Stimulated activated CD8-positive, alpha-beta memory T cell treated with anti-CD3 and anti-CD28 coated beads, Interleukin-4, amount 100 ng/mL, for 4 hours (primary cell): ENCODE results near the gene SPATS2.
"Not testable (repeated sequence)": the region's sequence is repeated elsewhere in the genome, so short reads cannot be mapped to it uniquely, and the experiment has no call there.

Source experiments
- DNase-seq, 2 donors: peaks; one replicate each; pipeline ENCODE4 v3.0.0-alpha.2; 2020; ENCODE audit warnings: low read depth in 2 of 2, low spot score in 1 of 2

Gene SPATS2

GRCh38 chr12:49349266-49349665 lies 18.0 kb upstream of the SPATS2 start:
- DNase-seq, result no peak

- no peak for DNase-seq
Measured at GRCh38 chr12:49352351-49352750, 14.9 kb upstream of the SPATS2 start.

GRCh38 chr12:49355913-49356312 lies 11.3 kb upstream of the SPATS2 start:
- no peak for DNase-seq

GRCh38 chr12:49357103-49357678 lies 10.1 kb upstream of the SPATS2 start:
- no peak for DNase-seq

DNA sequence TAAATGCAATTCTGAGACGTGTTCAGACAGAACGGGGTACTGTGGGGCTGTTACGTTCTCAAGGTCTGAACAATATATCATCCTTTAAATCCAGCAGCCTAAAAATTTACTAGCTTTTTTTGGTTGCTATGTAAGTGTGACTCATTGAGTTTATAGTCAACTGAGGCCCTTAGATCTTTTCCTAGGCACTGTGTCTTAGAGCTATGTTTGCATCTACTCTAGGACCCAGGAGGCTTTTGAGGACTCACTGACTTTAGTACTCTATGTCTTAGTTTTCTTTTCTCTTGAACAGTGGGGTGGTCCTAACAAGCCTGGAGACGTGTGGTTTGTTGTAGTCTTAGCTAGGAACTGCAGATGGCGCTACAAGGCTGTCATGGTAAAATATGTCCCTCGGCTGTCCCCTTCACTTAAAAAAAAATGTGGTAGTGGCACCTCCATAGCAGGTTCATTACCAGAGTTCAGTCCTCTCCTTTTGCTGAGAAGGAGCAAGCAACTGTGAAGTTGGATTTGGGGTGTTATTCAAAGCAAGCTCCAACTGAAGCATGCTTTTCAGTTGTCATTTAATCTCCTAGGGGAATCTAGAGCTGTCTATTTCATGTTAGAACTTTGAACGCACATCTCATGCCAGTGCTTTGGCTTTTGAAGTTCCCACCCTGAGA lies 8.7 kb upstream of the SPATS2 start:
- DNase-seq, result peak in 1 of 2 donors; percentile 14

GRCh38 chr12:49359671-49360070 lies 7.6 kb upstream of the SPATS2 start:
- no peak for DNase-seq

DNA sequence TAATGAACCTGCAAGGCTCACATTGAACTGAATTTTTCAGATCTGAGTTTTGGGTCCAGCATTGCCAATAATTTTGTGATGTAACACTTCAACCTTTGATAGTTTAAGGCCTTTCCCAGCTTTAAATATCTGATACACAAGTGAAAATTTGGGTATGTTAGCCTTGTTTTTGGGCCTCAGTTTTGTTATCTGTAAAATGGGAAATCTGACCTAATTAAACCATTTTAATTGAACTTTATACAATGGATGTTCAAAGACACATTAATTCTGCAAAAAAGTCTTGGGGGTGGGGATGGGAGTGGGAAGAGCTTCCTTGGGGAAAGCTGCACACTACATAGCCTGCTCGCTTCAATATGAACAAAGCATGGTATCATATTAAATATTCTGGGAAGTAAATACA lies 5.2 kb upstream of the SPATS2 start:
- DNase-seq, result no peak

DNA sequence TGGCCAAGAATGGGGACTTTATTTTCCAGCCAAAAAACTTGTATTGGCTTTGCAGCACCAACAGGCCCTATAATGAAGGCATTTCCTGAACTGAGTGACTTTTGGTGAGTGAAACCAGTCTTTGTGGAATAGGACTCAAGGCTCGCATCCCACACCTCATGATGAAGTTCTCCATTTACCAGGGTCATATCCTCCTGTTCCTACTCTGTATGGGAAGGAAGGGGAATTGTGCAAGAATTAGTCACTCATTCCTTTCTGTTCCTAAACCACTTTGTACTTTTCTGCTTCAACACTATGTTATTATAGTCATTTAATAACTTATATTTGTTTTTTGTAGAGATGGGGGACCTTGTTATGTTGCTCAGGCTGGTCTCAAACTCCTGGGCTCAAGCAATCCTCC lies 2.3 kb upstream of the SPATS2 start:
- no peak for DNase-seq

- no peak for DNase-seq
Measured at GRCh38 chr12:49365542-49365941, 1.7 kb upstream of the SPATS2 start.

- DNase-seq, result no peak
Measured at GRCh38 chr12:49366096-49366651, 1.1 kb upstream of the SPATS2 start.

GRCh38 chr12:49366652-49367380 lies 446 bp upstream of the SPATS2 start:
- DNase-seq, result peak; percentile 63 to 64

DNA sequence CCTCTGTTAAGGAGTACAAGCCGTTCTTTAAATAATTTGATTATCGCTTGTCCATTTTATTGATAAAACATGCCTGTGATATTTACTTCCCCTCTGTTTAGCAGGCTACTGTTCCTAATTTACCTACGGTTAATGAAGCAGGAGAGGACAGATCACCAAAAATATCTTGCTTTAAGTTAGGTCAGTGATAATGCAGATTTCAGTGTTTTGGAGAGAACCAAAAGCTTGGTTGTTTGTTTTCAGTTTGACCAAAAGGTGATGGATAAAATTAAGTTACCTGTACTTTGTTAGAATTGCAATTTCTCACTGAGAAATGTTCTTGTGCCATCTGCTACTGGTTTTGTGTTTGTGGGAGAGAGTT lies 958 bp downstream of the SPATS2 start:
- DNase-seq, result no peak

- DNase-seq, result no peak
Measured at GRCh38 chr12:49369411-49370145, 2.3 kb downstream of the SPATS2 start.

- DNase-seq, result no peak
Measured at GRCh38 chr12:49370539-49370938, 3.3 kb downstream of the SPATS2 start.

DNA sequence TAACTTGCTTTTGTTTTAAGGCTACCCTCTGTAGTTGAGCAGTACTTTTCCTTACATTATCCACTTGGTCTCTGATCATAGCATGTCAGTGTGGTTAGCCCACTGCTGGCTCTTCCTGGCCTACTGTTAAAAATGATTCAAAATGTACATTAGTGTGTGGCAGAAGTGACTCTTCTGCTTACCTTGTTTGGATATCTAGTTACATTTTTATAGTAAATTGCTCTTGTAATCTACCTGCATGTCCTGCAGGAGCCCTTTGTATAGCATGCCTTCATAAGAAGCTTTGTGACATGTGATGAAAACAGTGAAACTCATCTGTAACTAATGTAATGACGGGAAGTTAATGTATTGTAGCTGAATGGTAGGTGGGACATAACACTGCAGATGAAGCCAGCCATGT lies 8.1 kb downstream of the SPATS2 start:
- no peak for DNase-seq

- no peak for DNase-seq
Measured at GRCh38 chr12:49377386-49377785, 10.1 kb downstream of the SPATS2 start.

DNA sequence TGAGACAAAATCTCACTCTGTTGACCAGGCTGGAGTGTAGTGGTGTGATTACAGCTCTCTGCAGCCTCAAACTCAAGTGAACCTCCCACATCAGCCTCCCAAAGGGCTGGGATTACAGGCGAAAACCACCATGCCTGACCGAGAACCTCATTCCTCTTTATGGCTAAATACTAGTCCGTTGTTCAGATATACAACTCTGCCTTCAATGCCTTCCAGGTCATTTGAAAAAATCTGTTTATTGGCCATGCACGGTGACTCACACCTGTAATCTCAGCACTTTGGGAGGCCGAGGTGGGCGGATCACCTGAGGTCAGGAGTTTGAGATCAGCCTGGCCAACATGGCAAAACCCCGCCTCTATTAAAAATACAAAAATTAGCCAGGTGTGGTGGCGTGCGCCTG lies 12.9 kb downstream of the SPATS2 start:
- DNase-seq, result not testable (repeated sequence)

DNA sequence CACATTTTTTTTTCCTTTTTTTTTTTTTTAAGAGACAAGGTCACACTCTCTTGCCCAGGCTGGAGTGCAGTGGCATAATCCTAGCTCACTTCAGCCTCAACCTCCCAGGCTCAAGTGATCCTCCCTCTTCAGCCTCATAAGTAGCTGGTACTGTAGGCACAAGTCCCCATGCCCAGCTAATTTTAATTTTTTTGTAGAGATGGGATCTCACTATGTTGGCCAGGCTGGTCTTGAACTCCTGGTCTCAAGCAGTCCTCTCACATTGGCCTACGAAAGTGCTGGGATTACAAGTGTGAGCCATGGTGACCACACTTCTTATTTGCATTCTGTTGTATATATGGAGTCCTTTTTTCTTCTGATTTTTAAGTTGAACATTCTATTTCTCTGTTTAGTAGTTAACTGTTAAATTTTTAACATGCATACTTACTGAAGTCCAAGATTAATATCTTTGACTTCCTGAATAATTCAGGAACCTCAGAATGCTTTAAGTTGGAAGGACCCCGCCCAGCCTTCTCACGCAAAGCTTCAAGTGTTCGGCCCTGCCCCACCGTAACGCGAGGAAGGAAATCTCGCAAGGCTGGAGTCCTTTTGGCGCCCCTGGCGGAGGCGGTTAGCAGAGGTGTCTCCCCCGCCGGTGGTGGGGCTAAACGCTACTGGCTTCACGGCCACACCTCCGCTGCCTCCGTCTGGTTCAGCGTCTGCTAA lies 21.6 kb downstream of the SPATS2 start:
- DNase-seq, result peak; percentile 14 to 46

DNA sequence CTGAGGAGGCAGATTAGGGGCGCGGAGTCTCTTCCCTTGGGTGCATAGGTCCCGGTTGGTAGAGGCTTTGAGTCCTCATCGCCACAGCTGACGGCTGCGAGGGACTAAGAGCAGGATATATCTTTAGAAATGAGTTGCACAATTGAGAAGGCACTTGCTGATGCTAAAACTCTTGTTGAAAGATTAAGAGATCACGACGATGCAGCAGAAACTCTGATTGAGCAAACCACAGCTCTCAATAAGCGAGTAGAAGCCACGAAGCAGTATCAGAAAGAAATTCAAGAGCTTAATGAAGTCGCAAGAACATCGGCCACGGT lies 22.1 kb downstream of the SPATS2 start:
- no peak for DNase-seq

DNA sequence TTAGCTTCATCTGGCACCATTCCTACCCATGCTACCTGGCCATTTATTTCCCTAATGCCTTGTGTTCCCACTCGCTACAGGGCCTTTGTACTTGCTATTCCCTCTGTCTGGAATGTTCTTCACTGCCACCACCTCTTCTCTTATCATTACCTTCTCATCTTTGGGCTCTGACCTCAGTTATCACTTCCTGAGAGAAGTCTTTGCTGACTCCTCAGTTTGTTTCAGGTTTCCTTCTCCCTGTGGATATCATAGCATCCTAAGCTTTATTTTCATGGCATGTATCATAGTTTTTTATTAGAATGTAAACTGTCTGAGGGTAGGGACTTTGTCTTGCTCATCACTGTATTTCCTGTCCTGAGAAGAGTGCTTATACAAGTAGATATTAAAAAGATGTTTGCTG lies 29.7 kb downstream of the SPATS2 start:
- DNase-seq, result no peak

DNA sequence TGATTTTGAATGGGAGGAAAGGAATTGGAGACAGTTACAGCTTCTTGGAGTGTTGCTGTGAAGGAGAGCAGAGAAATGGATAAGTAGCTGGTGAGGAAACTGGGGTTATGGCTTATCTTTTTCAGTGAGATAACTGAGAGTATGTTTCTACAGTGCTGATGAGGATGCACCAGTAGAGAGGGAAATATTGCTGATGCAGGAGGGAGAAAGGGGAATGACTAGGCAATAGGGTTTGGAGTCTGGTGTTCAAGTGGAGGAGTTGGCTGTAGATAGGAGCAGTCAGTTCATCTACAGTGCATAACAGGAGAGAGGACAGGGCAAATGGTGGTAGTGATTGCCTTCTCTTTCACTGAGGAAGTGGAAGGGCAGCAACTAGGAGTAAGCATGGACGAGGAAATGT lies 33.0 kb downstream of the SPATS2 start:
- DNase-seq, result no peak
